ENCODE data around the gene RPP21.
"Not testable (repeated sequence)": the region's sequence is repeated elsewhere in the genome, so short reads cannot be mapped to it uniquely, and the experiment has no call there.

Gene RPP21

DNA sequence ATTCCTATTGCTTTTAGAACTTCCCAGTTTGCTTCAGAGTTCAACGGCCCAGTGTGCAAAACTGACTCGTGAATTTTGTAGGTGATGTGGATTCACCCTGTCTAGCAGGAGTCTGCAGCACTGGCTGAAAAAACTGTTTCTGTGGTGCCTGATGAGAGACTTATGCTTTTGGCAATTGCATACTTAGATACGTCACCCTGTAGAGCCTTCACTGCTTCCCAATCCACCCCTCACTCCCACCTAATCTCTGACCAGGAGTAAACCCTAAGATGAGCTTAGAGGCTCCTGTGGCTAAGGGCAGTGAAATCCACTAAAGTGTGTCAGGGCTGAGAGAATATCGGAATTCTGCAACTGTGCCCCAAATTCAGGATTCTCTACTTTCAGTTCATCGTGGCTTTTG lies 14.3 kb downstream of the RPP21 start:
- H3K27ac ChIP-seq: no peak overlapping the region
- TF ChIP-seq ZFX (IDR thresholded peaks at IDR 0.05) (no peak), CTCF (conservative IDR thresholded peaks at IDR 0.05) (no peak)

DNA sequence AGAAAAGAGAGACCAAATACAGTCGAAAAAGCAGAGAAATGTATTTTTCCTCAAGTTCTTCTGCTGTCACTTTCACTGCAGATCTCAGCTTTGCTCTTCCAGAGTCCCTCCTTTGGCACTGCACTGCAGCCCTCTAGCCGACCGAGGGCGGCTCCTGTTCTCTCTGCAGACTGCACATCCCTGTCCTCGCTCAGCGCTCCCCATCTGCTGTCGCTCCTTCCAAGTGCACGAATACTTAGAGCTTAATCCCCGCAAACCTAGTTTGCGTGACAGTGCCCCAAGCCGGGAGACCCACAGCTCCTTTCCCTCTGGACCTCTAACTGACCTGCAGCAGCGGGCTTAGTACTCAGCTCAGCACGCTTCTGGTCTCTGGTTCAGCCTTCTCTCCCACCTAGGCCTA lies 15.2 kb downstream of the RPP21 start:
- no peak overlapping the region for H3K27ac ChIP-seq
- TF ChIP-seq CTCF (conservative IDR thresholded peaks at IDR 0.05) (no peak), ZFX (IDR thresholded peaks at IDR 0.05) (no peak)

GRCh38 chr6:30361661-30362060 lies 16.7 kb downstream of the RPP21 start:
- no peak overlapping the region for H3K27ac ChIP-seq
- TF ChIP-seq CTCF (conservative IDR thresholded peaks at IDR 0.05) (no peak), ZFX (IDR thresholded peaks at IDR 0.05) (no peak)

- no peak overlapping the region for H3K27ac ChIP-seq
- no peak for TF ChIP-seq ZFX (IDR thresholded peaks at IDR 0.05)
- no peak for TF ChIP-seq CTCF (conservative IDR thresholded peaks at IDR 0.05)
Measured at GRCh38 chr6:30363459-30363858, 18.5 kb downstream of the RPP21 start.

GRCh38 chr6:30364591-30364990 lies 19.6 kb downstream of the RPP21 start:
- no peak overlapping the region for H3K27ac ChIP-seq
- peak; percentile 33 for TF ChIP-seq CTCF (conservative IDR thresholded peaks at IDR 0.05)
- TF ChIP-seq ZFX (IDR thresholded peaks at IDR 0.05): no peak

GRCh38 chr6:30369280-30369679 lies 24.3 kb downstream of the RPP21 start:
- H3K27ac ChIP-seq: not testable (repeated sequence)

DNA sequence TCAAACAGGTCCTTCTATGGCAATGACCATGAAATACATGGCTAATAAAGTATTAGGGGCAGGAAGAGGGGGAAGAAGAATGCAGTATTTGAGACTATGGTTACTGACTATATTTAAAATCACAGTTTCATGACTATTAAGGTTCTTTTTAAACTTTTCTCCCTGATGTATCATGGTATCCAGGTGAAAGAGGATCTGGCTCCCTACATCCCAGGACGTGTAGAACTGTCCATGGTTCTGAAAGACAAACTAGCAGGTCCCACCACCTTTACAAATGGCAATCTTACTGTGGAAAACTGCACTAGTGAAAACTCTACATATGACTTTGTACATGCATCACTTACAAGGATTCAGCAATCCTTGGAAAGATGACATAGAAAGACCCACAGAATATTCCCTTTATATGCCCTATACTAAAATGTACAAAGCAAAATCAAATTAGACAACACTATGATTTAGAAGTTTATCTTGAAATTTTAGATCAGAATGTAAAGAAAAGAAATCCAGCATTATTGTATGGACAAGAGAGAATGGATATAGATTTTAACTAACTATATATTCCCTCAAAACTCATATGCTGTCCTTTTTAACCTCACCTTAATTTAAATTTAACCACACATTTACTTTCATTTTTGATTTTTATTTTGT lies 33.5 kb downstream of the RPP21 start:
- H3K27ac ChIP-seq: no peak overlapping the region
- no peak for TF ChIP-seq ZFX (IDR thresholded peaks at IDR 0.05)
- TF ChIP-seq CTCF (conservative IDR thresholded peaks at IDR 0.05): no peak

GRCh38 chr6:30380464-30380863 lies 35.5 kb downstream of the RPP21 start:
- no peak for TF ChIP-seq ZFX (IDR thresholded peaks at IDR 0.05)
- TF ChIP-seq CTCF (conservative IDR thresholded peaks at IDR 0.05): no peak
- H3K27ac ChIP-seq: no peak overlapping the region
